Karpas-422 (cell line): ENCODE results near the gene PLRG1. TPM values are rescaled to one million over a fixed set of nuclear protein-coding genes. Genes with fewer than 3 reads are reported as not detected.

Source experiments
- DNase-seq: peaks from one replicate; pipeline ENCODE4 v3.0.0-alpha.2; 2015
- H2AFZ ChIP-seq: fragments of 200-600 bp; sonication (generic); 2 replicates; pipeline ENCODE4 v1.6.1; 2014; ENCODE audit warnings: antibody characterized with exemption, low read length, mixed read lengths
- H3K27ac ChIP-seq: fragments of 200-600 bp; sonication (generic); 2 replicates; pipeline ENCODE4 v1.5.1; 2014; ENCODE audit warnings: mild to moderate bottlenecking, low read length, moderate library complexity
- H3K27me3 ChIP-seq: fragments of 200-600 bp; sonication (generic); 2 replicates; pipeline ENCODE4 v1.6.1; 2014; ENCODE audit warnings: low read length, mixed read lengths
- H3K36me3 ChIP-seq: fragments of 200-600 bp; sonication (generic); 2 replicates; pipeline ENCODE4 v1.6.1; 2014; ENCODE audit warnings: low read length, mixed read lengths; ENCODE audit not compliant: insufficient read depth
- H3K4me1 ChIP-seq: fragments of 200-600 bp; sonication (generic); 2 replicates; pipeline ENCODE4 v1.6.1; 2014; ENCODE audit warnings: mild to moderate bottlenecking, low read length, mixed read lengths
- H3K4me2 ChIP-seq: fragments of 200-600 bp; sonication (generic); 2 replicates; pipeline ENCODE4 v1.6.1; 2014; ENCODE audit warnings: low read length, low read depth, mild to moderate bottlenecking; ENCODE audit not compliant: poor library complexity, severe bottlenecking
- H3K4me3 ChIP-seq: fragments of 200-600 bp; sonication (generic); 2 replicates; pipeline ENCODE4 v1.5.1; 2014; ENCODE audit warnings: mild to moderate bottlenecking, antibody characterized with exemption, low read length, mixed read lengths
- H3K79me2 ChIP-seq: fragments of 200-600 bp; sonication (generic); 2 replicates; pipeline ENCODE4 v1.6.1; 2014; ENCODE audit warnings: mild to moderate bottlenecking, low read length, mixed read lengths
- H3K9ac ChIP-seq: fragments of 200-600 bp; sonication (generic); 2 replicates; pipeline ENCODE4 v1.6.0; 2014; ENCODE audit warnings: low read length
- H3K9me2 ChIP-seq: fragments of 200-600 bp; sonication (generic), shearing (Covaris generic); replicated peaks from 2 replicates; pipeline ENCODE4 v1.6.0; 2014; ENCODE audit warnings: mild to moderate bottlenecking, low read length, moderate library complexity; ENCODE audit not compliant: insufficient read depth
- H3K9me3 ChIP-seq: fragments of 300-700, 200-600 bp; sonication (generic); 2 replicates; pipeline ENCODE4 v1.6.1; 2014; ENCODE audit warnings: low read length, mixed read lengths
- H4K20me1 ChIP-seq: fragments of 200-600 bp; sonication (generic); 2 replicates; pipeline ENCODE4 v1.6.1; 2014; ENCODE audit warnings: mild to moderate bottlenecking, antibody characterized with exemption, low read length, low read depth; ENCODE audit not compliant: insufficient read depth
- total RNA-seq: library from RNA; depleted of rRNA; stranded (reverse); fragments of >200 nt; shearing (Covaris generic); gene quantifications from 2 replicates; pipeline ENCODE4 v1.2.3, GENCODE V29; 2014; ENCODE audit warnings: low replicate concordance

The PLRG1 gene
- total RNA-seq, 1 experiment from 2014 or later, result 112 TPM

GRCh38 chr4:154590329-154591006 lies 40.3 kb upstream of the PLRG1 start, which contains the start of gene FGA:
TSS of gene FGA (minus strand) at chr4:154590742. CDS start at chr4:154590687, 55 bp downstream.
- no peaks in the 10 kb centered on the region for H3K9me2 ChIP-seq
- H3K4me1 ChIP-seq, result no peaks in the 10 kb centered on the region
- H3K4me3 ChIP-seq, result no peak within 1 kb of the TSS
- H3K27me3 ChIP-seq, result no peaks in the 10 kb centered on the region
- no peaks in the 10 kb centered on the region for H3K9me3 ChIP-seq
- no peak within 1 kb of the TSS for H3K27ac ChIP-seq
- H3K9ac ChIP-seq, result no peak within 1 kb of the TSS
- H4K20me1 ChIP-seq, result no peaks in the 10 kb centered on the region
- no peaks in the 10 kb centered on the region for H3K36me3 ChIP-seq
- no peak within 1 kb of the TSS for H3K4me2 ChIP-seq
- H2AFZ ChIP-seq, result no peak within 1 kb of the TSS
- no peaks in the 10 kb centered on the region for H3K79me2 ChIP-seq
- DNase-seq, result no peak

- Histone ChIP-seq H3K9me3 (no peaks in the 10 kb centered on the region), H3K9me2 (no peaks in the 10 kb centered on the region), H2AFZ (no peak overlapping the region), H3K27ac (no peak overlapping the region), H3K4me2 (no peak overlapping the region), H3K36me3 (no peaks in the 10 kb centered on the region), H3K79me2 (no peaks in the 10 kb centered on the region), H4K20me1 (no peaks in the 10 kb centered on the region), H3K9ac (no peak overlapping the region), H3K4me3 (no peak overlapping the region), H3K4me1 (no peaks in the 10 kb centered on the region), H3K27me3 (no peaks in the 10 kb centered on the region; the same call in 1 of the 2 replicates)
- DNase-seq, result no peak
These were observed 39.3 kb upstream of the PLRG1 start for GRCh38 chr4:154589296-154590197.

GRCh38 chr4:154588198-154588597 lies 38.0 kb upstream of the PLRG1 start:
- Histone ChIP-seq H3K9me2 (no peaks in the 10 kb centered on the region), H2AFZ (no peak overlapping the region), H3K79me2 (no peaks in the 10 kb centered on the region), H3K36me3 (no peaks in the 10 kb centered on the region), H3K4me2 (no peak overlapping the region), H3K27me3 (no peaks in the 10 kb centered on the region; the same call in 1 of the 2 replicates), H3K4me1 (no peaks in the 10 kb centered on the region), H3K4me3 (no peak overlapping the region), H3K9me3 (no peaks in the 10 kb centered on the region), H3K9ac (no peak overlapping the region), H4K20me1 (no peaks in the 10 kb centered on the region), H3K27ac (no peak overlapping the region)
- no peak for DNase-seq

DNA sequence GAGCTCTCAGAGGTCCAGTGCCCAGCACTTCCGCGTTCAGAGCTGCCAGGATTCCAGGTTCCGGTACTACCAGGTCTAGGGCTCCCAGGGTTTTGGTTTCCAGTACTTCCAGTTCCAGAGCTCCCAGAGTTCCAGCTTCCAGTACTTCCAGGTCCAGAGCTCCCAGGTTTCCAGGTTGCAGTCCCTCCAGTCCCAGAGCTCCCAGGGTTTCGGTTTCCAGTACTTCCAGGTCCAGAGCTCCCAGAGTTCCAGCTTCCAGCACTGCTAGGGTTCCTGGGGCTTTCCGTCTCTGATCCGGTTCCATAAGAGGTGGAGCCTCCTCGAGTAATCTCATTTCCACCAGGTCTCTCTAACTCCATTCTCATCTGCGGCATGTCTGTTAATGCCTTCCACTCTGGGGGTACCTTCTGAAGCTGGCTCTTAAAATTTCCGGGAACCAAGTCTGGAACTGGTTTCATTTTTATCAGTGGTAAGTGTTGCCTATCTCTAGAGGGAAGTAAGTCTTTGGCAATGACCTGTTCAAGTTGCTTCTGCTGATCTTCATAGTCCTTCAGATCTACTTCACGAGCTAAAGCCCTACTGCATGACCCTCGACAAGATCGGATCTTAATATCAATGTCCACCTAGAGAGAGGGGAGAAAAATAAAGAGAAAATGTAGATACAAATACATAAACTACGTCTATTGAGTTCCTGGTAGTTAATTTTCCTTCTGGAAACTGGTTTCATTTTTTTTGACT lies 36.3 kb upstream of the PLRG1 start:
- Histone ChIP-seq H3K4me1 (no peaks in the 10 kb centered on the region), H3K27me3 (no peaks in the 10 kb centered on the region; the same call in none of the 2 replicates), H3K9me3 (no peaks in the 10 kb centered on the region), H3K36me3 (no peaks in the 10 kb centered on the region), H3K9ac (no peak overlapping the region), H4K20me1 (no peaks in the 10 kb centered on the region), H3K4me3 (no peak overlapping the region), H3K9me2 (no peaks in the 10 kb centered on the region), H3K4me2 (no peak overlapping the region), H3K79me2 (no peaks in the 10 kb centered on the region), H2AFZ (no peak overlapping the region), H3K27ac (no peak overlapping the region)
- DNase-seq, result no peak

DNA sequence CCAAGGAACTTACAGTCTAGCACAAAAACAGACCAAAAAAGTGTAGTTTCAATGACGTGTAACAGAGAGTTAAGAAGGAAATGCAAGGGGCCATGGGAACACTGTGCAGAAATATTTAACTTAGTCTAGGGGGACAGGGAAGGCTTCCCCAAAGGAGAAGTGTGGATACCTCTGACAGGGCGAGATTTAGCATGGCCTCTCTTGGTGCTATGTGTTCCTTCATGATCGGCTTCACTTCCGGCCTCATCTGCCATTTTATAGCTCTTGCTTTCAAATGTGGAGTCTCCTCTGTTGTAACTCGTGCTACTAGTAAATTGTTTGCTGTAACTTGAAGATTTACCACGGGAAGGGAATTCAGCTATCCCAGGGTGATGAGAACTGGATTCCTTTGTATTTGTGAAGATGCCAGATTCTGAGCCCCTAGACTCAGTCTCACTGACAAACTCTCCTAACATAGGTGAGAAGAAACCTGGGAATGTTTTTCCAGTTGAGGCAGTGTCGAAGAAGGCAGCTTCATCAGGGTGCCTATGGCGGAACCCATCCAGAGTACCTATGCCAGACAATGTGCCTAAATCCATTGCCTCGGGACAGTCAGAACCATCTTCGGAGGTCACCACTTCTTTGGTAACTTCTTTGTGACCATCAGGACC lies 35.3 kb upstream of the PLRG1 start:
- Histone ChIP-seq H3K36me3 (no peaks in the 10 kb centered on the region), H3K9me3 (no peaks in the 10 kb centered on the region), H2AFZ (no peak overlapping the region), H3K9ac (no peak overlapping the region), H3K9me2 (no peaks in the 10 kb centered on the region), H3K4me2 (no peak overlapping the region), H4K20me1 (no peaks in the 10 kb centered on the region), H3K79me2 (no peaks in the 10 kb centered on the region), H3K27me3 (no peaks in the 10 kb centered on the region; the same call in none of the 2 replicates), H3K4me3 (no peak overlapping the region), H3K27ac (no peak overlapping the region), H3K4me1 (no peaks in the 10 kb centered on the region)
- DNase-seq, result no peak

- Histone ChIP-seq H3K4me3 (no peak overlapping the region), H3K9ac (no peak overlapping the region), H3K79me2 (no peaks in the 10 kb centered on the region), H3K9me3 (no peaks in the 10 kb centered on the region), H3K27ac (no peak overlapping the region), H3K9me2 (no peaks in the 10 kb centered on the region), H4K20me1 (no peaks in the 10 kb centered on the region), H3K36me3 (no peaks in the 10 kb centered on the region), H3K27me3 (no peaks in the 10 kb centered on the region; the same call in none of the 2 replicates), H3K4me1 (no peaks in the 10 kb centered on the region), H2AFZ (no peak overlapping the region), H3K4me2 (no peak overlapping the region)
- no peak for DNase-seq
These were observed 34.1 kb upstream of the PLRG1 start for GRCh38 chr4:154584259-154584658.

DNA sequence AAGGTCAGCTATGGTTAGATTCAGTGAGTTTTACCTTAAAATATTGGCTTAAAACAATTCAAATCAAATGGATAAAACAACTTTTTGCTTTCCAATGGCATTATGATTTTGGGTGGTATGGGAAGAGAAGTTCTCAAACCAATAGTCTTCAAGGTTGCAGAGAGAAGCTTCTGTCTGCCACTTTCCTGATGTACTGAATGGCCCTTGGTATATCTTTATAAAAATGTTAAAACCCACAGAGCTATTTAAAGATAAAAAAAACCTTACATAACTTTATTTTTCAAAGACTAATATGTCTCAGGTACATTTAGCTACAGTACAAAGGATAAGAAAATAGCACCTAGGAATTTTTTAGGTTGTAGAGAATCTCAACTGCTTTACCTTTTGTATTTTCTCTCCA lies 33.5 kb upstream of the PLRG1 start:
- Histone ChIP-seq H3K4me1 (no peaks in the 10 kb centered on the region), H3K4me3 (no peak overlapping the region)

More for the DNA sequence above, 33.5 kb upstream of the PLRG1 start:
- Histone ChIP-seq H2AFZ (no peak overlapping the region), H3K27me3 (no peaks in the 10 kb centered on the region; the same call in none of the 2 replicates), H3K9me2 (no peaks in the 10 kb centered on the region), H4K20me1 (no peaks in the 10 kb centered on the region), H3K27ac (no peak overlapping the region), H3K36me3 (no peaks in the 10 kb centered on the region), H3K9ac (no peak overlapping the region), H3K79me2 (no peaks in the 10 kb centered on the region), H3K4me2 (no peak overlapping the region), H3K9me3 (no peaks in the 10 kb centered on the region)
- DNase-seq, result no peak
